ENCODE results near the gene CALHM6. TPM values are rescaled to one million over a fixed set of nuclear protein-coding genes. Genes with fewer than 3 reads are reported as not detected.
"Not testable (repeated sequence)": the region's sequence is repeated elsewhere in the genome, so short reads cannot be mapped to it uniquely, and the experiment has no call there.

Gene CALHM6
- total RNA-seq, 2 experiments from 2014 or later, result 10.9 to 11.3 TPM

DNA sequence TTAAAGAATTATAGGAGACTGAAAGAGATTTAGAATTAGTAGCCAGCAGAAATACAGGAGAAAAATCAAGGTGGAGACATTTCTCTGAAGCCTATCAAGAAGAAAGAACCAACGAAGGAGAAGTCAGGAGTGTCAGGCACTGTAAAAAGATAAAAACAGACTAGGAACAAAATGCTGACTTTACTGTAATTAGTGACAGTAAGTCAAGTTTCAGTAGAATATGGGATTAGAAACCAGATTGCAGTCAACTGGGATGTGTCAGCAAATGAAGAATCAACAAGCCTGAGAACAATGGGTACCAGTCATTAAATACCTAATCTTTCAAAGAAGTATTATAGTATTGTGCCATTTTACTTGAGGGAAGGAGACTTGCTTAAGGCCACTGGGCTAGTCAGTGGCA is 21.6 kb downstream of the CALHM6 start:
- H3K27ac Mint-ChIP-seq, result no peak overlapping the region
- DNase-seq (no peak), ATAC-seq (no peak)
- no peak overlapping the region for H3K4me3 Mint-ChIP-seq
- POLR2A ChIA-PET, result no interaction called here
- TF ChIP-seq, protein P1, sequence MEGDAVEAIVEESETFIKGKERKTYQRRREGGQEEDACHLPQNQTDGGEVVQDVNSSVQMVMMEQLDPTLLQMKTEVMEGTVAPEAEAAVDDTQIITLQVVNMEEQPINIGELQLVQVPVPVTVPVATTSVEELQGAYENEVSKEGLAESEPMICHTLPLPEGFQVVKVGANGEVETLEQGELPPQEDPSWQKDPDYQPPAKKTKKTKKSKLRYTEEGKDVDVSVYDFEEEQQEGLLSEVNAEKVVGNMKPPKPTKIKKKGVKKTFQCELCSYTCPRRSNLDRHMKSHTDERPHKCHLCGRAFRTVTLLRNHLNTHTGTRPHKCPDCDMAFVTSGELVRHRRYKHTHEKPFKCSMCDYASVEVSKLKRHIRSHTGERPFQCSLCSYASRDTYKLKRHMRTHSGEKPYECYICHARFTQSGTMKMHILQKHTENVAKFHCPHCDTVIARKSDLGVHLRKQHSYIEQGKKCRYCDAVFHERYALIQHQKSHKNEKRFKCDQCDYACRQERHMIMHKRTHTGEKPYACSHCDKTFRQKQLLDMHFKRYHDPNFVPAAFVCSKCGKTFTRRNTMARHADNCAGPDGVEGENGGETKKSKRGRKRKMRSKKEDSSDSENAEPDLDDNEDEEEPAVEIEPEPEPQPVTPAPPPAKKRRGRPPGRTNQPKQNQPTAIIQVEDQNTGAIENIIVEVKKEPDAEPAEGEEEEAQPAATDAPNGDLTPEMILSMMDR (IDR thresholded peaks at IDR 0.05), result no peak
- intact Hi-C loops (cut with micrococcal nuclease), result no loop called here
- H3K27me3 Mint-ChIP-seq, result peaks cover 8% of the 10 kb centered on the region
- peaks cover 1% of the 10 kb centered on the region for H3K36me3 Mint-ChIP-seq (ENCODE audit: low read depth)
- H3K9me3 Mint-ChIP-seq, result no peaks in the 10 kb centered on the region
- CTCF ChIA-PET, result no interaction called here
- no peaks in the 10 kb centered on the region for H3K4me1 Mint-ChIP-seq (ENCODE audit: low read depth)

- no peak overlapping the region for H3K27ac Mint-ChIP-seq
- intact Hi-C loops (cut with micrococcal nuclease), result no loop called here
- peaks cover under 1% of the 10 kb centered on the region for H3K36me3 Mint-ChIP-seq (ENCODE audit: low read depth)
- H3K4me1 Mint-ChIP-seq (ENCODE audit: low read depth), result no peaks in the 10 kb centered on the region
- POLR2A ChIA-PET, result no interaction called here
- CTCF ChIA-PET, result interaction anchor here (0.7 kb wide), 1 partner anchor 38 kb away, joined by 3 read pairs; no protein-coding TSS in a partner anchor
- no peaks in the 10 kb centered on the region for H3K9me3 Mint-ChIP-seq
- no peak for ATAC-seq
- DNase-seq, result no peak
- TF ChIP-seq, protein P1 (IDR thresholded peaks at IDR 0.05), result no peak
- no peak overlapping the region for H3K4me3 Mint-ChIP-seq
- H3K27me3 Mint-ChIP-seq, result peaks cover 8% of the 10 kb centered on the region
Measured at GRCh38 chr6:116483616-116484015, 22.4 kb downstream of the CALHM6 start.

DNA sequence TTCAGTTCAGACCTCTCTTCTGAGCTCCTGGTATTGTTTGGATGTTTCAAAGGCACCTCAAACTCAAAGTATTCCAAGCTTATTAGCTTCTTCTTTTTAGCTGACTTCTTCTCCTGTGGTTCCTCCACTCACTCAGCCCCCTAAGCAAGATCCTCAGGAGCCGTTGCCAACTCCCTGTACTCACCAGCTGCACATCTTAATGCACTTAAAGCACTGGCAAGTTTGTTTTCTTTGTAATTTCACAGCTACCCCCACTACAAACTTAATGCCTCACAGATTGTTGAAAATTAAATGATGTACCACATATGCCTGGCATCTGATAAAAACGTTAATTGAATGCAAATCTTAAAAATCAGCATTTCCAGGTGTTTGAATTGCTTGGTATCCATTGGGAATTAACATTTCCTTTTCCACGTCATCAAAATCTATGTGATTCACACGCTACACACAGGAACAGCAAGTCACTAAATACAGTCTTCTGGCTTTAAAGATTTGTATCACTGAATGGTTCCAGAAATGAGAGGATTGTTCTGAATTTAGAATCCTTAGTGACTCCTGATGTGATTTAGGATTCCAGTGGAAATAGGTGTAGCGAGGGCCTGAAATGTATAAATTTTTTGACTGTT is 24.5 kb downstream of the CALHM6 start:
- ATAC-seq, result no peak
- H3K27me3 Mint-ChIP-seq, result peaks cover 11% of the 10 kb centered on the region
- CTCF ChIA-PET, result no interaction called here

DNA sequence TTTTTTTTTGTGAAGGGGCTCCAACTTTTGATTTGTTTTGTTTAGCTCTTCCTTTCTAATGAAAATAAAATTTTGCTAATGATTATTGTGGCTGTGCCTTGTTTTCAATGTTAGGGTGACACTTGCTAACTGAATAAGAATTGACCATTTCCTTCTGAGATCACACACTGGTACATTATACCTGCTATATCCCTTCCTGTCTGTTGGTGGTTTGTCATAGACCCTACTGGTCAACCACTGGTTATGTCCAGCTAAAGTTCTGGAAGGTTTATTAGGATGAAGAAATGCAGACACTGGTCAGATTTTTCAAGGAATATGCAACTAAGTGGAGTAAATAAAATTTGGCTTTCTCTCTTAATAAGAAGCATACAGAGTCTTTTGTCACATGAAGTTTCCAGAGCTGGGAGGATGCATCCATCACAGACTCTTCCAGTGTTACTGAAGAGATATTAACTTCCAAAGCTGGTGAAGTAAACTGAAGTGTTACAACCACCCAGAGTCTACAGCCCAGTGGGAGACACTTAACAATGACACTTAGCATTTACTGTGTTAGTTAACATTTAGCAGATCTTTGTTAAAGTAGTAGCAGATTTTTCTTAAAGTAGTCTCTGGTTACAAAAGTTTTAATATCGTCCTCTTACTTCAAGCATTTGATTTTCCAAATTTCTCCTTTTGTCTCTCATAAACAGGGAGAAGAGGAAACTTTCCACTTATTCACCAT is 30.6 kb downstream of the CALHM6 start:
- H3K27me3 Mint-ChIP-seq, result peaks cover 6% of the 10 kb centered on the region
- H3K36me3 Mint-ChIP-seq (ENCODE audit: low read depth), result no peaks in the 10 kb centered on the region
- H3K27ac Mint-ChIP-seq, result no peak overlapping the region
- no peak for DNase-seq
- no peak overlapping the region for H3K4me3 Mint-ChIP-seq
- no peak for ATAC-seq
- intact Hi-C loops (cut with micrococcal nuclease), result no loop called here
- H3K9me3 Mint-ChIP-seq, result no peaks in the 10 kb centered on the region
- TF ChIP-seq, protein P1 (IDR thresholded peaks at IDR 0.05), result no peak
- ChIA-PET POLR2A (no interaction called here), CTCF (no interaction called here)
- no peaks in the 10 kb centered on the region for H3K4me1 Mint-ChIP-seq (ENCODE audit: low read depth)

More for the DNA sequence above, 24.5 kb downstream of the CALHM6 start:
- POLR2A ChIA-PET, result no interaction called here
- Mint-ChIP-seq H3K4me1 (ENCODE audit: low read depth) (no peaks in the 10 kb centered on the region), H3K4me3 (no peak overlapping the region), H3K27ac (no peak overlapping the region), H3K36me3 (ENCODE audit: low read depth) (no peaks in the 10 kb centered on the region), H3K9me3 (no peaks in the 10 kb centered on the region)
- intact Hi-C loops (cut with micrococcal nuclease), result no loop called here
- DNase-seq, result no peak
- TF ChIP-seq, protein P1 (IDR thresholded peaks at IDR 0.05), result no peak

GRCh38 chr6:116492331-116493067 is 31.3 kb downstream of the CALHM6 start:
- Mint-ChIP-seq H3K4me1 (ENCODE audit: low read depth) (no peaks in the 10 kb centered on the region), H3K36me3 (ENCODE audit: low read depth) (no peaks in the 10 kb centered on the region), H3K27ac (no peak overlapping the region), H3K4me3 (no peak overlapping the region), H3K9me3 (no peaks in the 10 kb centered on the region), H3K27me3 (peaks cover 7% of the 10 kb centered on the region)
- no peak for ATAC-seq
- DNase-seq, result no peak
- POLR2A ChIA-PET, result no interaction called here
- CTCF ChIA-PET, result no interaction called here
- TF ChIP-seq, protein P1 (IDR thresholded peaks at IDR 0.05), result no peak
- intact Hi-C loops (cut with micrococcal nuclease), result no loop called here

DNA sequence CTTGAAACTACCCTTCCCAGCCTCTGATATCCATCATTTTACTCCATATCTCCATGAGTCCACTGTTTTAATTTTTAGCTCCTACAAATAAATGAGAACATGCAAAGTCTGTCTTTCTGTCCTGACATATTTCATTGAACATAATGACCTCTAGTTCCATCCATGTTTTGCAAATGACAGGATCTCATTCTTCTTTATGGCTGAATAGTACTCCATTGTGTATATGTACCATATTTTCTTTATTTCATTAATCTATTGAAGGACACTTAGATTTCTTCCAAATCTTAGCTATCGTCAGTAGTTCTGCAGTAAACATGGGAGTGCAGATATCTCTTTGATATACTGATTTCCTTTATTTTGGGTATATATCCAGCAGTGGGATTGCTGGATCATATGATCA is 34.0 kb downstream of the CALHM6 start:
- DNase-seq; H3K4me3 Mint-ChIP-seq; POLR2A ChIA-PET; ATAC-seq; intact Hi-C loops (cut with micrococcal nuclease); H3K27ac Mint-ChIP-seq; H3K36me3 Mint-ChIP-seq (ENCODE audit: low read depth); H3K27me3 Mint-ChIP-seq; H3K9me3 Mint-ChIP-seq; H3K4me1 Mint-ChIP-seq (ENCODE audit: low read depth): not testable (repeated sequence)
- CTCF ChIA-PET, result interaction anchor here (0.6 to 2.3 kb wide), 2 partner anchors 37 to 207 kb away, joined by 4 to 8 read pairs; no protein-coding TSS in a partner anchor

All from activated CD8-positive, alpha-beta T cell treated with anti-CD3 and anti-CD28 coated beads for 36 hours (primary cell).